HL-60 (cell line): ENCODE data around the gene ABL1.

Experiments used
- DNase-seq, 2 experiments: peaks; one replicate each; pipeline ENCODE4 v3.0.0-alpha.2; 2010 to 2020; ENCODE audit warnings: low read depth in 1 of 2, low spot score in 1 of 2
- H3K27ac ChIP-seq: fragments of 250-450 bp; sonication (Bioruptor Pico); replicated peaks from 2 replicates; pipeline ENCODE4 v1.5.1; 2020; ENCODE audit warnings: mild to moderate bottlenecking, moderate library complexity
- H3K27me3 ChIP-seq: fragments of 250-450 bp; sonication (Bioruptor Pico); 2 replicates; pipeline ENCODE4 v1.5.1; 2021; ENCODE audit warnings: mild to moderate bottlenecking, moderate library complexity; ENCODE audit not compliant: insufficient read depth, poor library complexity, severe bottlenecking
- H3K4me3 ChIP-seq: replicated peaks from 2 replicates; pipeline ENCODE4 v1.5.1; 2011; ENCODE audit warnings: mild to moderate bottlenecking, control low read depth, low read length; ENCODE audit not compliant: insufficient read depth
- GABPA ChIP-seq: IDR thresholded peaks from 2 replicates; pipeline ENCODE4 v1.6.1; 2012; ENCODE audit warnings: low read depth
- POLR2AphosphoS5 ChIP-seq: IDR thresholded peaks from 2 replicates; pipeline ENCODE4 v1.6.1; 2012; ENCODE audit warnings: low read depth
- SPI1 ChIP-seq: IDR thresholded peaks from 2 replicates; pipeline ENCODE4 v1.6.1; 2012; ENCODE audit warnings: low read depth, mild to moderate bottlenecking, borderline replicate concordance
- TF ChIP-seq, protein P1 (sequence below): IDR thresholded peaks from 2 replicates; pipeline ENCODE4 v1.6.1; 2012; ENCODE audit warnings: low read depth; ENCODE audit not compliant: insufficient replicate concordance
- TF ChIP-seq, protein P2 (sequence below): IDR thresholded peaks from one replicate; pipeline ENCODE4 v1.5.1; 2011; ENCODE audit warnings: low read length, control low read depth, inconsistent platforms; ENCODE audit not compliant: insufficient read depth

Gene ABL1

DNA sequence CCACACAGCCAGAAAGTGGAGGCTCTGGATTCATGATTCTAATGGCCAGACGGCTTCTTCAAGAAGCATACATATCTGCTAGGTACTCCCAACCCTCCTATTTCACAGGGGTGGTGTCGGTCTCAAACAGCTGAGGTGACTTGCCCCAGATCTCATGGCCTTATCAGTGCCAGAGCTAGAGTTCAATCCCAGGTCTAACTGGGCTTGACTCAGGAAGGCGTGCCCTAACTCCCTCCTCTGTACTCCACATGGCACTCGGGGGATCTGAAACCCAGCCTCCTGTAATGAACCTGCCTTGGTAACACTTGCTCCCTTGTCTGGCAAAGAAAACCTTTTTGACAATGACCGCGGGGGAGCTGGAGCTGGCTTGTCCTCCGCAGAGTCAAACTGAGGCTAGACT lies 59.5 kb downstream of the ABL1 start:
- no peak for DNase-seq
- TF ChIP-seq POLR2AphosphoS5 (no peak), GABPA (no peak), SPI1 (no peak)
- TF ChIP-seq, protein P1, sequence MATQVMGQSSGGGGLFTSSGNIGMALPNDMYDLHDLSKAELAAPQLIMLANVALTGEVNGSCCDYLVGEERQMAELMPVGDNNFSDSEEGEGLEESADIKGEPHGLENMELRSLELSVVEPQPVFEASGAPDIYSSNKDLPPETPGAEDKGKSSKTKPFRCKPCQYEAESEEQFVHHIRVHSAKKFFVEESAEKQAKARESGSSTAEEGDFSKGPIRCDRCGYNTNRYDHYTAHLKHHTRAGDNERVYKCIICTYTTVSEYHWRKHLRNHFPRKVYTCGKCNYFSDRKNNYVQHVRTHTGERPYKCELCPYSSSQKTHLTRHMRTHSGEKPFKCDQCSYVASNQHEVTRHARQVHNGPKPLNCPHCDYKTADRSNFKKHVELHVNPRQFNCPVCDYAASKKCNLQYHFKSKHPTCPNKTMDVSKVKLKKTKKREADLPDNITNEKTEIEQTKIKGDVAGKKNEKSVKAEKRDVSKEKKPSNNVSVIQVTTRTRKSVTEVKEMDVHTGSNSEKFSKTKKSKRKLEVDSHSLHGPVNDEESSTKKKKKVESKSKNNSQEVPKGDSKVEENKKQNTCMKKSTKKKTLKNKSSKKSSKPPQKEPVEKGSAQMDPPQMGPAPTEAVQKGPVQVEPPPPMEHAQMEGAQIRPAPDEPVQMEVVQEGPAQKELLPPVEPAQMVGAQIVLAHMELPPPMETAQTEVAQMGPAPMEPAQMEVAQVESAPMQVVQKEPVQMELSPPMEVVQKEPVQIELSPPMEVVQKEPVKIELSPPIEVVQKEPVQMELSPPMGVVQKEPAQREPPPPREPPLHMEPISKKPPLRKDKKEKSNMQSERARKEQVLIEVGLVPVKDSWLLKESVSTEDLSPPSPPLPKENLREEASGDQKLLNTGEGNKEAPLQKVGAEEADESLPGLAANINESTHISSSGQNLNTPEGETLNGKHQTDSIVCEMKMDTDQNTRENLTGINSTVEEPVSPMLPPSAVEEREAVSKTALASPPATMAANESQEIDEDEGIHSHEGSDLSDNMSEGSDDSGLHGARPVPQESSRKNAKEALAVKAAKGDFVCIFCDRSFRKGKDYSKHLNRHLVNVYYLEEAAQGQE, result no peak
- TF ChIP-seq, protein P2, sequence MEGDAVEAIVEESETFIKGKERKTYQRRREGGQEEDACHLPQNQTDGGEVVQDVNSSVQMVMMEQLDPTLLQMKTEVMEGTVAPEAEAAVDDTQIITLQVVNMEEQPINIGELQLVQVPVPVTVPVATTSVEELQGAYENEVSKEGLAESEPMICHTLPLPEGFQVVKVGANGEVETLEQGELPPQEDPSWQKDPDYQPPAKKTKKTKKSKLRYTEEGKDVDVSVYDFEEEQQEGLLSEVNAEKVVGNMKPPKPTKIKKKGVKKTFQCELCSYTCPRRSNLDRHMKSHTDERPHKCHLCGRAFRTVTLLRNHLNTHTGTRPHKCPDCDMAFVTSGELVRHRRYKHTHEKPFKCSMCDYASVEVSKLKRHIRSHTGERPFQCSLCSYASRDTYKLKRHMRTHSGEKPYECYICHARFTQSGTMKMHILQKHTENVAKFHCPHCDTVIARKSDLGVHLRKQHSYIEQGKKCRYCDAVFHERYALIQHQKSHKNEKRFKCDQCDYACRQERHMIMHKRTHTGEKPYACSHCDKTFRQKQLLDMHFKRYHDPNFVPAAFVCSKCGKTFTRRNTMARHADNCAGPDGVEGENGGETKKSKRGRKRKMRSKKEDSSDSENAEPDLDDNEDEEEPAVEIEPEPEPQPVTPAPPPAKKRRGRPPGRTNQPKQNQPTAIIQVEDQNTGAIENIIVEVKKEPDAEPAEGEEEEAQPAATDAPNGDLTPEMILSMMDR, result no peak
- Histone ChIP-seq H3K27ac (no peak overlapping the region), H3K4me3 (no peak overlapping the region), H3K27me3 (no peaks in the 10 kb centered on the region)

DNA sequence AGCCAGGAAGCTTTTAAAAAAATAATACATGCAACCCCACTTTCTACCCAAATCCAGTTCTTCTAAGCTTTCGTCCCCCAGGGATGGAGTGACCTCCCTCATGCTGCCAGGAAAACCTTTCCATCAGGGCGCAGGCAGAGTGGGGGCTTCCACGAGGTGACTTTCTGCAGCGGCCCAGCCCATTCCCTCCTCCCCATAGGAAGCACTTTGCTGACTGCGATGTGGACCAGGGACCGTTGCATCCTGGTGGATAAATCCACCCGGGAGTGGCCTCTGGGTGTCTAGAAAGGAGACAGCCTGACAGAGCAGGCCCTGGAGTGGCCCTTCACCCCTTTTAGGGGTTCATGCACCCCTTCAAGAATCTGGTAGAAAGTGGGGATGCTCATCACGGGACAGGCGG lies 60.0 kb downstream of the ABL1 start:
- H3K27me3 ChIP-seq, result no peaks in the 10 kb centered on the region
- DNase-seq, result no peak
- no peak; the same call in 1 of the 2 replicates for TF ChIP-seq POLR2AphosphoS5
- TF ChIP-seq, protein P1, result no peak
- TF ChIP-seq GABPA, result no peak
- no peak for TF ChIP-seq SPI1
- TF ChIP-seq, protein P2, result no peak
- H3K27ac ChIP-seq, result no peak overlapping the region
- H3K4me3 ChIP-seq, result no peak overlapping the region

DNA sequence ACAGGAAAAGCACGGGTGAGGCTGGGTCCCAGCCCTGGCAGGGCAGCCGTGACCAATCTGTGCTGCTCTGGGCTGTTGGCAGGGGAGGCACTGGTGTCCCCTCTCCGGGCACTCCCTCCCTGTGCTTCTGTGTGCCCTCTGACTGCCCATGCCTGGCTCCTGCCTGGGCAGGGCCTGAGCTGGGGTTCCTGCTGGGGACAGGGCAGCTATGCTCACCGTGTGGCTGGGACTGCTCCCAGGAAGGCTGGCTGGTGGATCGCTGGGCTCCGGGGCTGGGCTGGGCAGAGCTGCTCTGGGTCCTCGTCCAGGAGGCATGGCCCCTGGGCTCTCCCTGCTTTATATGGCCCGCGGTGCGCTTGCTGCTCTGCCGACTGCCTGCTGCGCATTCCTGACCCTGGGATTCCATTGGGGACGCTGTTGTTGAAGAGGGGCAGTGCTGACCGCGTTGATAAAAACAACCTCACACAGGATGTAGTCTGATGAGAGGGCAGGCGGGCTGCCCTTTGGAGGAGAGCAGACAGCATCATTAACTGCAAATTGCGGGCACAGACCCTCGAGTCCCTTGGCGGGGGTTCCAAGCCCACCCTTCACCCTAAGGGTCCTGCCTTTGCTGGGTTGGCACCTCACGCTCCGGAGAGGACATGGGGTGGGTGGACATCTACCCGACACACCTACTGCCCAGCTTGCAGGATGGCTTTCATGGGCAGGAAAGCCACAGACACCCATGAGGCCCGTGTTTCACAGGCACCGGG lies 60.6 kb downstream of the ABL1 start:
- H3K27ac ChIP-seq, result no peak overlapping the region
- H3K27me3 ChIP-seq, result no peaks in the 10 kb centered on the region
- DNase-seq, result no peak
- no peak overlapping the region for H3K4me3 ChIP-seq
- TF ChIP-seq, protein P2, result no peak
- TF ChIP-seq SPI1 (no peak), POLR2AphosphoS5 (no peak), GABPA (no peak)
- TF ChIP-seq, protein P1, result no peak
